ENCODE results near the gene DBN1. TPM values are rescaled to one million over a fixed set of nuclear protein-coding genes. Genes with fewer than 3 reads are reported as not detected.
A peak's percentile ranks its signal among the peaks of the same experiment; 100 is the strongest.
"Not testable (repeated sequence)": the region's sequence is repeated elsewhere in the genome, so short reads cannot be mapped to it uniquely, and the experiment has no call there.

The DBN1 gene
- total and polyA plus RNA-seq, 2 donors, result 53.9 to 96.5 TPM

- H3K36me3 ChIP-seq (ENCODE audit: insufficient read depth), result no peaks in the 10 kb centered on the region
- DNase-seq (ENCODE audit: extremely low spot score), result no peak
- peaks cover 2% of the 10 kb centered on the region for H3K4me1 ChIP-seq (ENCODE audit: insufficient read depth)
- H3K4me3 ChIP-seq (ENCODE audit: low read depth, low read length), result peak overlapping the region; percentile 69
- no peak overlapping the region for H3K27ac ChIP-seq (ENCODE audit: low read depth)
- 13% methylated on average over 11 of the region's 11 CpGs for WGBS
Observed at GRCh38 chr5:177427211-177427822, 46.1 kb downstream of the DBN1 start.

GRCh38 chr5:177426566-177427210 lies 46.7 kb downstream of the DBN1 start, which contains the start of gene GRK6:
TSS of gene GRK6 (plus strand) at chr5:177426676. CDS start at chr5:177426846, 170 bp downstream.
- DNase-seq (ENCODE audit: extremely low spot score), result no peak
- Histone ChIP-seq H3K4me3 (ENCODE audit: low read depth, low read length) (peak within 1 kb of the TSS; percentile 69), H3K4me1 (ENCODE audit: insufficient read depth) (peaks cover 2% of the 10 kb centered on the region), H3K36me3 (ENCODE audit: insufficient read depth) (no peaks in the 10 kb centered on the region), H3K27ac (ENCODE audit: low read depth) (peak within 1 kb of the TSS; percentile 96)
- WGBS, result under 1% methylated on average over 82 of the region's 82 CpGs

DNA sequence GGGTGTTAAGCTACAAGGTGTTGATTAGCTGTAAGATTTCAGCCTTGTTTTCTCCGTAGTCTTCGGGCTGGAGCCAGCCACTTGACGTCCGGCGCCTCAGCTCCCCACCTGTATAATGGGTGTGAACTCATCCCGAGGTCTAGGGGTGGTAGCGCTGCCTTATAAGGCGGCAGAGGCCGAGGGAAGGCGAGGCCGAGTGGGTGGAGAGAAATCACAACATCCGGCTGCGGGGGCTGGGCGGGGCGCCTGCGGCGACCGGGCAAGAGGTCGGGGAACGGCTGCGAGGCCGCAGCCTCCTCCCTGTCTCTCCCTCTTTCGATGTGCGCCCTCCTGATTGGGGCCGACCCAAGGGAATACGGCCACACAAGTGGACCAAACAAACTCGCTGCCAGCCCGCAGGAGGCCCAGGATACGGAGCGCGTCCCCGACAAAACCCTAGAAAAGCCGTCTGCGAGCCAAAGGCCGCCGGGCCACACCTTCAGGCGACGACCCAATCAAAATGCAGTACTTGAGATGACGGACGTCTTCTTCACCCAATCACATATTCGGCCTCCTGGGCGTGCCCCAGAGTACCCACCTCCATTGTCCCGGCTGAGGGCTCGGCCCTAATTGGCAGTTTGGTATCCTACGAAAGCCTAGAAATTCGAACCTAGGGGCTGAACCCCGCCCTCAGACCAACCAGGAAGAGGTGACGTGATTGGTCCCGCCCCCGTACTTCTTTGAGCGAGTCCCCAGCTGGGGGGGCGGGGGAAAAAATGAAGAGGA lies 47.5 kb downstream of the DBN1 start:
- no peaks in the 10 kb centered on the region for H3K36me3 ChIP-seq (ENCODE audit: insufficient read depth)
- H3K4me3 ChIP-seq (ENCODE audit: low read depth, low read length), result peak overlapping the region; percentile 38
- under 1% methylated on average over 52 of the region's 52 CpGs for WGBS
- no peaks in the 10 kb centered on the region for H3K4me1 ChIP-seq (ENCODE audit: insufficient read depth)
- H3K27ac ChIP-seq (ENCODE audit: low read depth), result peak overlapping the region; percentile 96
- DNase-seq (ENCODE audit: extremely low spot score), result peak; percentile 100

- H3K36me3 ChIP-seq (ENCODE audit: insufficient read depth), result no peaks in the 10 kb centered on the region
- H3K4me1 ChIP-seq (ENCODE audit: insufficient read depth), result no peaks in the 10 kb centered on the region
- WGBS, result 47% methylated on average over 13 of the region's 13 CpGs
- DNase-seq (ENCODE audit: extremely low spot score), result no peak
- H3K4me3 ChIP-seq (ENCODE audit: low read depth, low read length), result peak overlapping the region; percentile 38
- H3K27ac ChIP-seq (ENCODE audit: low read depth), result peak overlapping the region; percentile 80
Observed at GRCh38 chr5:177425196-177425800, 48.1 kb downstream of the DBN1 start.

DNA sequence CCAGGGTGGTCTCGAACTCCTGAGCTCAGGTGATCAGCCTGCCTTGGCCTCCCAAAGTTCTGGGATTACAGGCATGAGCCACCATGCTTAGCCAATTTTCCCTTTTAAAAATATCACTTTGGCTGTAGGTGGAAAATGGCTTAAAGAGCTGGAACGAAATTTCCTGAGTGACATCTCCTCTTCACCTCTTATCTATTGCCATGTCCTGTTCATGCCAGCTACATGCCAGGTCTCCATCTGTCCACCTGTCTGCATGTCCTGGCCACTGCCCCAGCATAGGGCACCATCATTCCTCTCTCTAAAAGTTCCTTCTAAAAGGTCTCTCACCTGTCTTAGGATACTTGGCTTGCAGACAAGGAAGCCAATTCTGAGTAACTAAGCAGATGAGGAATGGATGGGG lies 49.8 kb downstream of the DBN1 start:
- Histone ChIP-seq H3K27ac (ENCODE audit: low read depth) (no peak overlapping the region), H3K4me3 (ENCODE audit: low read depth, low read length) (no peak overlapping the region), H3K4me1 (ENCODE audit: insufficient read depth) (no peaks in the 10 kb centered on the region), H3K36me3 (ENCODE audit: insufficient read depth) (no peaks in the 10 kb centered on the region)
- DNase-seq (ENCODE audit: extremely low spot score), result no peak
- 89% methylated on average over 2 of the region's 2 CpGs for WGBS

DNA sequence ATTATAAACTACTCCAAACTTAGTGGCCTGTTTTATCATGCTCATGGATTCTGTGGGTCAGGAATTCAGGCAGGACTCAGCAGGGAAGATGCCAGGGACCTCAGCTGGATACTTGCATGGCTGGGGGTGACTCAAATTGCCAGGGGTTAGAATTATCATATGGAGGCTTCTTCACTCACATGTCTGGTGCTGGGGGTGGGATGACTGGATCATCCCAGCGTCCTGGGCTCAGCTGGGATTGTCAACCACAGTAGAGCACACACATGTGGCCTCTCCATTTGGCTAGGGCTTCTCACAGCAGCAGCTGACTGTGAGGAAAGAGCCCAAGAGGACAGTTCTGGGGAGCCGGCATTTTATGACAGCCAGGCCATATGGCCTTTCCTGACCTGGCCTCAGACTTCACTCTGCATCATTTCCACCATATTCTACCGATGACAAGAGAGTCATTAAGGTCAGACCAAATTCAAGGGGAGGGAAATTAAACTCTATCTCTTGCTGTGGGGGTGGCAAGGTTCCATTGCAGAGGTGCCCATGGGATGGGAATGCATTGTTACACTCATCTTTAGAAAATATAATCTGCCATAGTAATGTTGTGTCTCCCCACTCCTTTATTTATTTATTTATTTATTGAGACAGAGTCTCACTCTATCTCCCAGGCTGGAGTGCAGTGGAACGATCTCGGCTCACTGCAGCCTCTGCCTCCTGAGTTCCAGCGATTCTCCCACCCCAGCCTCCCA lies 52.2 kb downstream of the DBN1 start:
- Histone ChIP-seq H3K27ac (ENCODE audit: low read depth) (no peak overlapping the region), H3K4me1 (ENCODE audit: insufficient read depth) (no peaks in the 10 kb centered on the region), H3K4me3 (ENCODE audit: low read depth, low read length) (no peak overlapping the region), H3K36me3 (ENCODE audit: insufficient read depth) (no peaks in the 10 kb centered on the region)
- no peak for DNase-seq (ENCODE audit: extremely low spot score)
- WGBS, result 70% methylated on average over 6 of the region's 6 CpGs

DNA sequence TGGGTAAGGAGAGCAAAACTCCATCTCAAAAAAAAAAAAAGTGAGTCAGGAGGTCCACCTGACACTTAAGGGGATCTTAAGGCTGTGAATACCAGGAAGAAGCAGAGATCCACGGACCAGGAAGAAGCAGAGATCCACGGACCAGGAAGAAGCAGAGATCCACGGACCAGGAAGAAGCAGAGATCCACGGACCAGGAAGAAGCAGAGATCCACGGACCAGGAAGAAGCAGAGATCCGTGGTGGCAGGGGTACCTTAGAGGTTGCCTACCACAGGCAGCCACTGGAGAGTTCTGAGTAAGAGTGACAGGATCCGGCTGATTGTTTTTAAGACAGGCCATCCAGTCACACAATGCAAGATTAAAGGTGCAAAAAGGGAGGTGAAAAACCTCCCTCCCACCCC lies 53.0 kb downstream of the DBN1 start:
- not testable (repeated sequence) for H3K4me3 ChIP-seq (ENCODE audit: low read depth, low read length); H3K4me1 ChIP-seq (ENCODE audit: insufficient read depth); H3K27ac ChIP-seq (ENCODE audit: low read depth); H3K36me3 ChIP-seq (ENCODE audit: insufficient read depth); DNase-seq (ENCODE audit: extremely low spot score)
- 72% methylated on average over 7 of the region's 7 CpGs for WGBS

DNA sequence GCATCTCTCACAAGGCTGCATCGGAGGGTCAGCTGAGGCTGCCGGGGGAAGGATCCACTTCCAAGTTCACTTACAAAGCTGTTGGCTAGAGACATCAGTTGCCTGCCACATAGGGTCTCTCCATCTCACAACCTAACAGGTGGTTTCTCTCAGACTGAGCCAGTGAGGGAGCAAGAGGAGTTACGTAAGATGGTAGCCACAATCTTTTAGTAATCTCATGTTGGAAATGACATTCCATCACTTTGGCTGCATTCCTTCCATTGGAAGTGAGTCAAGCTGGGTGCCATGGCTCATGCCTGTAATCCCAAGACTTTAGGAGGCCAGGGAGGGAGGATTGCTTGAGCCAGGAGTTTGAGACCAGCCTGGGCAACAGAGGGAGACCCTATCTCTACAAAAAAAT lies 54.4 kb downstream of the DBN1 start:
- Histone ChIP-seq H3K36me3 (ENCODE audit: insufficient read depth) (no peaks in the 10 kb centered on the region), H3K27ac (ENCODE audit: low read depth) (no peak overlapping the region), H3K4me3 (ENCODE audit: low read depth, low read length) (no peak overlapping the region), H3K4me1 (ENCODE audit: insufficient read depth) (no peaks in the 10 kb centered on the region)
- WGBS, result 58% methylated on average over 3 of the region's 3 CpGs
- no peak for DNase-seq (ENCODE audit: extremely low spot score)

DNA sequence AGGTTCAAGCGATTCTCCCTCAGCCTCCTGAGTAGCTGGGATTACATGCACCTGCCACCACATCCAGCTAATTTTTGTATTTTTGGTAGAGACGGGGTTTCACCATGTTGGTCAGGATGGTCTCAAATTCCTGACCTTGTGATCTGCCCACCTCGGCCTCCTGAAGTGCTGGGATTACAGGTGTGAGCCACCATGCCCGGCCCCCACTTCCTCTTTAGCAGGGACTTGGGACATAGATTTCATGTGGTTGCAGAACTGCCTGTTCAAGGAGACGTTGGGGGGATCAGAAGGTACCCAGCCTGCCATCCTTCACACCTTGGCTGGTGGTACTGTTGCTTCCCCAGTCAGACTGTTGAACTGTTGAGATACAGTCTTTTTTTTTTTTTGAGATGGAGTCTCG lies 56.4 kb downstream of the DBN1 start:
- H3K4me1 ChIP-seq (ENCODE audit: insufficient read depth); DNase-seq (ENCODE audit: extremely low spot score); H3K36me3 ChIP-seq (ENCODE audit: insufficient read depth); H3K4me3 ChIP-seq (ENCODE audit: low read depth, low read length); H3K27ac ChIP-seq (ENCODE audit: low read depth): not testable (repeated sequence)
- WGBS, result 87% methylated on average over 6 of the region's 6 CpGs

DNA sequence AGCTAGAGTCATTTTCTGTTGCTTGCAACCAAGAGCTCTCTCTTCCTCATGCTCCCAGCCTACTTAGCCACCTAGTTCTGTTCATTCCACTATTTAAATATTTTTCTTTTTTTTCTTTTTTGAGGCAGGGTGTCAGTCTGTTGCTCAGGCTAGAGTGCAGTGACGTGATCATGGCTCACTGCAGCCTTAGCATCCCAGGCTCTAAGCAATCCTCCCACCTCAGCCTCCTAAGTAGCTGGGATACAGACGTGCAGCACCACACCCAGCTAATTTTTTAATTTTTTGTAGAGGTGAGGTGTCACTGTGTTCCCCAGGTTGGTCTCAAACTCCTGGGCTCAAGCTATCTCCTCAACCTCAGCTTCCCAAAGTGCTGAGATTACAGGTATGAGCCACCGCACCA lies 59.0 kb downstream of the DBN1 start:
- H3K36me3 ChIP-seq (ENCODE audit: insufficient read depth), result no peaks in the 10 kb centered on the region
- WGBS, result 75% methylated on average over 3 of the region's 3 CpGs

DNA sequence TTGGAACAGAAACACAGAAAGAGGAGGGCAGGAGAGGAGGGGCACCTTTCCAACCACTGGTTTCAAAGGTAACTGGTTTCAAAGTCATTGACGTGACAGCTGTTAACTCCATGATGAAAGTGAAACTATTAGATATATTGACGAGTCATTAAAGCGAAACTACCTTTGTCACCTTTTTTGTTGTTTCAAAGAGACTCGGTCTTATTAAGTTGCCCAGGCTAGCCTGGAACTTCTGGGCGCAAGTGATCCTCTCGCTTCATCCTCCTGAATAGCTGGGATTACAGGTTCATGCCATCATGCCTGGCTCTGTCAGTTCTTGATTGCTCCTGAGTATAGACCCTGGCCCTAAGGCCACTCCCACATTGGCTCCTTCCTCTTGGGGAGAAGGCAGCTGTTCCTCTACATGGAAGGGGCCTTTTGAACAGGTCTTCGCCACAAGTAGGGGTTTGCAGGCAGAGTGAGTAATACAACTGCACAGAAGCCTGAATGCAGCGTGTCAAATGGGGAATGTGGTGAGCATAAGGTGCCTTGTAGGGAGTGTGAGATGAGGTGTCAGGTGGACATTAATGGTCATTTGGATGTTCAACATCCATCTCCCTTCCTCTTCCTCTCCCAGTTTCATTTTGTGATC lies 60.7 kb downstream of the DBN1 start:
- Histone ChIP-seq H3K27ac (ENCODE audit: low read depth) (no peak overlapping the region), H3K4me3 (ENCODE audit: low read depth, low read length) (no peak overlapping the region), H3K36me3 (ENCODE audit: insufficient read depth) (no peaks in the 10 kb centered on the region), H3K4me1 (ENCODE audit: insufficient read depth) (no peaks in the 10 kb centered on the region)
- 83% methylated on average over 8 of the region's 8 CpGs for WGBS
- no peak for DNase-seq (ENCODE audit: extremely low spot score)

More for the DNA sequence above, 59.0 kb downstream of the DBN1 start:
- Histone ChIP-seq H3K4me3 (ENCODE audit: low read depth, low read length) (no peak overlapping the region), H3K4me1 (ENCODE audit: insufficient read depth) (no peaks in the 10 kb centered on the region), H3K27ac (ENCODE audit: low read depth) (no peak overlapping the region)
- DNase-seq (ENCODE audit: extremely low spot score), result no peak

DNA sequence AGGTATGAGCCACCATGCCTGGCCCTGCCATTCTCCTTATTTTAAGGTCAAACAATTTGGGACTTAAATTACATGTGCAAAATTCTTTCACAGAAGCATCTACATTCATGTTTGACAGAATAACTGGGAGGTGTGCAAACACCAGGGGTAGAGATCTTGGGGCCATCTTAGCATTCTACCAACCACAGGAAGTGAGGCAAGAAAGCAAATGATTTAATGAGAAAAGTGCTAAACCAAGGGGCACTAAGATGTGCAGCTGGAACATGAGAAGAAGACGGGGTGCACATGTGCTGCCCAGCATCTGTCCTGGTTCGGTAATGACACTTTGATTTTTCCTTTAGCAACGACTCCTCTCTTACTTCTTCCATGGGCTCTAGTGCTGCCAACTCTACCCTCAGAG lies 62.9 kb downstream of the DBN1 start:
- H3K27ac ChIP-seq (ENCODE audit: low read depth), result no peak overlapping the region
- no peak for DNase-seq (ENCODE audit: extremely low spot score)
- H3K4me3 ChIP-seq (ENCODE audit: low read depth, low read length), result no peak overlapping the region
- 73% methylated on average over 3 of the region's 3 CpGs for WGBS
- H3K4me1 ChIP-seq (ENCODE audit: insufficient read depth), result no peaks in the 10 kb centered on the region
- H3K36me3 ChIP-seq (ENCODE audit: insufficient read depth), result no peaks in the 10 kb centered on the region
